Gastrocnemius medialis (tissue), 4 donors: ENCODE measurements around the gene CIDEB. TPM values are rescaled to one million over a fixed set of nuclear protein-coding genes. Genes with fewer than 3 reads are reported as not detected.

Experiments used
- ATAC-seq, 2 donors: fragments of 150-250 bp; one replicate each; pipeline ENCODE4 v1.9.1; 2016
- DNase-seq, 2 donors: peaks; one replicate each; pipeline ENCODE4 v3.0.0-alpha.2; 2019
- H3K27ac ChIP-seq, 4 donors: fragments of 200-600 bp; sonication (generic); 1 replicate in 1 of 4; 2 replicates in 3 of 4; pipeline ENCODE4 v1.5.1; 2016 to 2018; ENCODE audit warnings: mild to moderate bottlenecking in 2 of 4, moderate library complexity in 1 of 4
- H3K27me3 ChIP-seq, 3 donors: fragments of 200-600 bp; sonication (generic) in 2 of 3; 1 replicate in 1 of 3; 2 replicates in 2 of 3; pipeline versions ENCODE4 v1.5.1 to v1.6.0; 2016 to 2019; ENCODE audit warnings: mild to moderate bottlenecking in 1 of 3, moderate library complexity in 1 of 3
- H3K36me3 ChIP-seq, 2 donors: fragments of 200-600 bp; sonication (generic) in 1 of 2; one replicate each; pipeline ENCODE4 v1.5.1; 2017 to 2018
- H3K4me1 ChIP-seq, 2 donors: fragments of 200-600 bp; sonication (generic) in 1 of 2; one replicate each; pipeline ENCODE4 v1.5.1; 2016 to 2017; ENCODE audit warnings: mild to moderate bottlenecking in 2 of 2
- H3K4me3 ChIP-seq, 4 donors: fragments of 200-600 bp; sonication (generic) in 3 of 4; 1 replicate in 1 of 4; 2 replicates in 3 of 4; pipeline ENCODE4 v1.5.1; 2016 to 2019; ENCODE audit warnings: mild to moderate bottlenecking in 2 of 4
- H3K9me3 ChIP-seq, 3 donors: fragments of 200-600 bp; sonication (generic) in 2 of 3; 1 replicate in 1 of 3; 2 replicates in 2 of 3; pipeline ENCODE4 v1.5.1; 2016 to 2019
- CTCF ChIP-seq, 5 experiments: fragments of 450-650 bp in 3 of 5; fragments of 200-600 bp in 2 of 5; sonication (generic) in 2 of 5; IDR thresholded peaks in 4 of 5; conservative IDR thresholded peaks in 1 of 5; 1 replicate in 4 of 5; 2 replicates in 1 of 5; pipeline ENCODE4 v1.5.1; 2016 to 2019; ENCODE audit warnings: antibody characterized with exemption in 5 of 5, mild to moderate bottlenecking in 3 of 5, moderate library complexity in 3 of 5
- POLR2A ChIP-seq, 2 donors: fragments of 450-650 bp; IDR thresholded peaks; one replicate each; pipeline ENCODE4 v1.6.1; 2017; ENCODE audit warnings: antibody characterized with exemption in 2 of 2, mild to moderate bottlenecking in 2 of 2, moderate library complexity in 2 of 2
- in situ Hi-C, 4 donors: fragments of 200-750 bp; cut with MboI; loops; one replicate each; pipeline versions ENCODE4 v1.15.0 to v1.8.0; 2017; ENCODE audit warnings: low sequenced_read_pairs in 4 of 4
- intact Hi-C: fragments of 100-400 bp; cut with DNase I; formaldehyde crosslinking; loops from one replicate; pipeline ENCODE4 v1.15.1; 2023; ENCODE audit warnings: low total_unique reads
- total RNA-seq, 4 donors: library from RNA; depleted of rRNA; stranded (reverse); fragments of >200 nt; gene quantifications; one replicate each; pipeline versions ENCODE4 v1.1.0 to v1.2.3, GENCODE V29; 2016

The CIDEB gene
- total RNA-seq, 4 donors from 2014 or later = 0.39 to 1.5 (median 0.88) TPM

DNA sequence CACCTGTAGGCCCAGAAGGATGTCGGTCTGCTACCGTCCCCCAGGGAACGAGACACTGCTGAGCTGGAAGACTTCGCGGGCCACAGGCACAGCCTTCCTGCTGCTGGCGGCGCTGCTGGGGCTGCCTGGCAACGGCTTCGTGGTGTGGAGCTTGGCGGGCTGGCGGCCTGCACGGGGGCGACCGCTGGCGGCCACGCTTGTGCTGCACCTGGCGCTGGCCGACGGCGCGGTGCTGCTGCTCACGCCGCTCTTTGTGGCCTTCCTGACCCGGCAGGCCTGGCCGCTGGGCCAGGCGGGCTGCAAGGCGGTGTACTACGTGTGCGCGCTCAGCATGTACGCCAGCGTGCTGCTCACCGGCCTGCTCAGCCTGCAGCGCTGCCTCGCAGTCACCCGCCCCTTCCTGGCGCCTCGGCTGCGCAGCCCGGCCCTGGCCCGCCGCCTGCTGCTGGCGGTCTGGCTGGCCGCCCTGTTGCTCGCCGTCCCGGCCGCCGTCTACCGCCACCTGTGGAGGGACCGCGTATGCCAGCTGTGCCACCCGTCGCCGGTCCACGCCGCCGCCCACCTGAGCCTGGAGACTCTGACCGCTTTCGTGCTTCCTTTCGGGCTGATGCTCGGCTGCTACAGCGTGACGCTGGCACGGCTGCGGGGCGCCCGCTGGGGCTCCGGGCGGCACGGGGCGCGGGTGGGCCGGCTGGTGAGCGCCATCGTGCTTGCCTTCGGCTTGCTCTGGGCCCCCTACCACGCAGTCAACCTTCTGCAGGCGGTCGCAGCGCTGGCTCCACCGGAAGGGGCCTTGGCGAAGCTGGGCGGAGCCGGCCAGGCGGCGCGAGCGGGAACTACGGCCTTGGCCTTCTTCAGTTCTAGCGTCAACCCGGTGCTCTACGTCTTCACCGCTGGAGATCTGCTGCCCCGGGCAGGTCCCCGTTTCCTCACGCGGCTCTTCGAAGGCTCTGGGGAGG lies 3.1 kb upstream of the CIDEB start, which contains the start of gene LTB4R:
LTB4R (plus strand) TSS at position 857 of the 959 bp plus-strand sequence. CDS start 4,150 bp downstream, outside the sequence.
- DNase-seq (peak; percentile 38 to 74), ATAC-seq (peak; percentile 76 to 85)
- H3K4me1 ChIP-seq = peaks cover 12 to 19% of the 10 kb centered on the region in 2 donors
- peak within 1 kb of the TSS; percentile 71 to 81 (median 73) for H3K27ac ChIP-seq
- in situ Hi-C loops (no loop called here), intact Hi-C loops (loop anchor here (1.0 to 5.0 kb wide), 3 partner anchors 40 to 126 kb away; partner anchors contain the start of genes RABGGTA and TINF2)
- no peaks in the 10 kb centered on the region for H3K9me3 ChIP-seq
- peaks cover 0 to 13% of the 10 kb centered on the region in 2 donors for H3K36me3 ChIP-seq
- TF ChIP-seq CTCF (IDR thresholded peaks at IDR 0.05 in 4 of 5, conservative IDR thresholded peaks at IDR 0.05 in 1 of 5) (peak in 4 of 5 experiments; percentile 40 to 54 (median 46)), POLR2A (IDR thresholded peaks at IDR 0.05) (no peak)
- peak within 1 kb of the TSS; percentile 51 to 75 (median 55) for H3K4me3 ChIP-seq
- H3K27me3 ChIP-seq = no peaks in the 10 kb centered on the region

- DNase-seq = no peak
- in situ Hi-C loops = no loop called here
- Histone ChIP-seq H3K27me3 (no peaks in the 10 kb centered on the region), H3K4me1 (peaks cover 12 to 19% of the 10 kb centered on the region in 2 donors), H3K4me3 (peak overlapping the region; percentile 51 to 75 (median 55)), H3K9me3 (no peaks in the 10 kb centered on the region), H3K36me3 (peaks cover 0 to 20% of the 10 kb centered on the region in 2 donors), H3K27ac (peak overlapping the region; percentile 71 to 81 (median 73))
- ATAC-seq = no peak
- TF ChIP-seq CTCF (IDR thresholded peaks at IDR 0.05 in 4 of 5, conservative IDR thresholded peaks at IDR 0.05 in 1 of 5) (no peak), POLR2A (IDR thresholded peaks at IDR 0.05) (no peak)
- intact Hi-C loops = loop anchor here (2.0 to 5.0 kb wide), 2 partner anchors 67 to 127 kb away; partner anchors contain the start of gene TINF2
Measured at GRCh38 chr14:24310265-24310645, 2.5 kb upstream of the CIDEB start.

- Histone ChIP-seq H3K4me3 (peak within 1 kb of the TSS; percentile 51 to 75 (median 55)), H3K27me3 (no peaks in the 10 kb centered on the region), H3K36me3 (peaks cover 0 to 25% of the 10 kb centered on the region in 2 donors), H3K4me1 (peaks cover 12 to 19% of the 10 kb centered on the region in 2 donors), H3K27ac (peak within 1 kb of the TSS; percentile 71 to 81 (median 73)), H3K9me3 (no peaks in the 10 kb centered on the region)
- in situ Hi-C loops (loop anchor here in 1 of 4 donors (10.0 kb wide), 1 partner anchor 65 kb away; the partner anchor contains the start of gene TINF2), intact Hi-C loops (loop anchor here (2.0 to 5.0 kb wide), 2 partner anchors 67 to 128 kb away; partner anchors contain the start of gene TINF2)
- no peak for ATAC-seq
- DNase-seq = no peak
- TF ChIP-seq CTCF (IDR thresholded peaks at IDR 0.05 in 4 of 5, conservative IDR thresholded peaks at IDR 0.05 in 1 of 5) (no peak), POLR2A (IDR thresholded peaks at IDR 0.05) (no peak)
Measured at GRCh38 chr14:24309538-24310264, 1.9 kb upstream of the CIDEB start, which contains the start of gene LTB4R2. TSS of gene LTB4R2 (plus strand) at chr14:24310140. CDS start at chr14:24310665, 525 bp downstream.

GRCh38 chr14:24308342-24309124 lies 756 bp upstream of the CIDEB start:
- peaks cover 12 to 13% of the 10 kb centered on the region in 2 donors for H3K4me1 ChIP-seq
- in situ Hi-C loops (loop anchor here in 1 of 4 donors (10.0 kb wide), 1 partner anchor 64 kb away; the partner anchor contains the start of gene TINF2), intact Hi-C loops (no loop called here)
- H3K36me3 ChIP-seq = peaks cover 0 to 37% of the 10 kb centered on the region in 2 donors
- no peak for DNase-seq
- no peaks in the 10 kb centered on the region for H3K27me3 ChIP-seq
- H3K9me3 ChIP-seq = no peaks in the 10 kb centered on the region
- ATAC-seq = no peak
- TF ChIP-seq POLR2A (IDR thresholded peaks at IDR 0.05) (no peak), CTCF (IDR thresholded peaks at IDR 0.05 in 4 of 5, conservative IDR thresholded peaks at IDR 0.05 in 1 of 5) (peak in 1 of 5 experiments; percentile 32)
- H3K4me3 ChIP-seq = no peak overlapping the region
- H3K27ac ChIP-seq = no peak overlapping the region
